Neural progenitor cell (in vitro differentiated cells): Measurements from ENCODE around the gene DNAL4.

Experiments used
- EZH2 ChIP-seq: fragments of 200-600 bp; sonication (generic); IDR thresholded peaks from 2 replicates; pipeline ENCODE4 v1.6.1; 2017; ENCODE audit warnings: antibody characterized with exemption, mild to moderate bottlenecking, moderate library complexity
- EZH2phosphoT487 ChIP-seq: fragments of 200-600 bp; sonication (generic); IDR thresholded peaks from 2 replicates; pipeline ENCODE4 v1.6.1; 2017; ENCODE audit warnings: antibody characterized with exemption
- TF ChIP-seq, protein P1 (sequence below): fragments of 200-600 bp; sonication (generic); IDR thresholded peaks from 2 replicates; pipeline ENCODE4 v1.5.1; 2017; ENCODE audit warnings: antibody characterized with exemption, mild to moderate bottlenecking

DNA sequence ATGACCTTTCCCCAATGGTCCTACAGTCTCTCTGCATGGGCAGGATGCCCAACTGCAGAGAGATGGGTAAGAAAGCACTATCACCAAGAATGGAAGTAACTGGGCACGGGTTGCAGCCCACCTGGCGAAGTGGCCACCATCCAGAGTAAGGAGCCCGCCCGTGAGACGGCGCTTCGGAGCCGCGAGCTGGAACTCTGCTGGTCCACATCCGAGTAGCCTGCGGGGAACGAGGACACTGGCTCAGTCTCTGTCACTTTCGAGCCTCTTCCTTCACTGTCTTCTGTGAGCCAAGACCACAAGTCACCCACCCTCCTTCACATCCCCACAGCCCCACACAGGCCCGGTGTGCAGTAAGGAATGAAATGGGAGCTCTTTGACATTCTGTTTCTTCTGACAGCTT, 43.8 kb downstream of the DNAL4 start:
- TF ChIP-seq, protein P1, sequence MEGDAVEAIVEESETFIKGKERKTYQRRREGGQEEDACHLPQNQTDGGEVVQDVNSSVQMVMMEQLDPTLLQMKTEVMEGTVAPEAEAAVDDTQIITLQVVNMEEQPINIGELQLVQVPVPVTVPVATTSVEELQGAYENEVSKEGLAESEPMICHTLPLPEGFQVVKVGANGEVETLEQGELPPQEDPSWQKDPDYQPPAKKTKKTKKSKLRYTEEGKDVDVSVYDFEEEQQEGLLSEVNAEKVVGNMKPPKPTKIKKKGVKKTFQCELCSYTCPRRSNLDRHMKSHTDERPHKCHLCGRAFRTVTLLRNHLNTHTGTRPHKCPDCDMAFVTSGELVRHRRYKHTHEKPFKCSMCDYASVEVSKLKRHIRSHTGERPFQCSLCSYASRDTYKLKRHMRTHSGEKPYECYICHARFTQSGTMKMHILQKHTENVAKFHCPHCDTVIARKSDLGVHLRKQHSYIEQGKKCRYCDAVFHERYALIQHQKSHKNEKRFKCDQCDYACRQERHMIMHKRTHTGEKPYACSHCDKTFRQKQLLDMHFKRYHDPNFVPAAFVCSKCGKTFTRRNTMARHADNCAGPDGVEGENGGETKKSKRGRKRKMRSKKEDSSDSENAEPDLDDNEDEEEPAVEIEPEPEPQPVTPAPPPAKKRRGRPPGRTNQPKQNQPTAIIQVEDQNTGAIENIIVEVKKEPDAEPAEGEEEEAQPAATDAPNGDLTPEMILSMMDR: no peak
- TF ChIP-seq EZH2: no peak
- no peak for TF ChIP-seq EZH2phosphoT487
